Hematopoietic multipotent progenitor cell treated with erythropoietin and hydrocortisone succinate and interleukin-3 and kit ligand, for 4 days (in vitro differentiated cells): ENCODE data around the gene SGMS1.
"Not testable (repeated sequence)": the region's sequence is repeated elsewhere in the genome, so short reads cannot be mapped to it uniquely, and the experiment has no call there.

Source experiments
- DNase-seq: peaks from one replicate; pipeline ENCODE4 v3.0.0-alpha.2; 2015

Gene SGMS1

DNA sequence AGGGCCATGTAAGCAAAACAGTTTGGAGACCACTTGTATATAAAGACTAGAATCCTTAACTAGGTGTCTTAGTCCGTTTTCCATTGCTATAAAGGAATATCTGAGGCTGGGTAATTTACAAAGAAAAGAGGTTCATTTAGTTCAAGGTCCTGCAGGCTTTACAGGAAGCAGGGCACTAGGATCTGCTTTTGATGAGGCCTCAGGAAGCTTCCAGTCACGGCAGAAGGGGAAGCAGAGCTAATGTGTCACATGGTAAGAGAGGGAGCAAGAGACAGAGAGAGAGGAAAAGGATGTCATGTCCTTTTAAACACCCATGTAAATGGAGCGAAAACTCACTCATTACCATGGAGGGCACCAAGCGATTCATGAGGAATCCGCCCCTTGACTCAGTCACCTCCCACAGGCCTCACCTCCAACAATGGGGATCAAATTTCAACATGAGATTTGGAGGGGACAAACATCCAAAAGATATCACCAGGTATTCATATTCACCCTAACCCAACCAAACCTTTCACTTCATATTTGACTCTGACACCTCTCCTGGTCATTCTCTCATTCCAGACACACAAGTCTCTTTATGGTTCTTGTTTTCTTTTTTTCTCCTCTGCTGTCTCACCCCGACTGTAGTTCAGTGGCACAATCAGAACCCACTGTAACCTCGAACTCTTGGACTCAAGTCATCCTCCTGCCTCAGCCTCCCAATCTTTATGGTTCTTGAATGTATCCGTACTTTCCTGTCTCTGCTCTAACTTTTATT is 342.4 kb downstream of the SGMS1 start:
- no peak for DNase-seq

- no peak for DNase-seq
Measured at GRCh38 chr10:50280049-50280841, 343.5 kb downstream of the SGMS1 start.

GRCh38 chr10:50279489-50279888 is 344.3 kb downstream of the SGMS1 start:
- no peak for DNase-seq

- peak; percentile 72 for DNase-seq
Measured at GRCh38 chr10:50275650-50276235, 348.0 kb downstream of the SGMS1 start.

GRCh38 chr10:50272531-50272930 is 351.2 kb downstream of the SGMS1 start:
- DNase-seq, result no peak

- DNase-seq, result no peak
Measured at GRCh38 chr10:50271564-50272250, 352.0 kb downstream of the SGMS1 start.

DNA sequence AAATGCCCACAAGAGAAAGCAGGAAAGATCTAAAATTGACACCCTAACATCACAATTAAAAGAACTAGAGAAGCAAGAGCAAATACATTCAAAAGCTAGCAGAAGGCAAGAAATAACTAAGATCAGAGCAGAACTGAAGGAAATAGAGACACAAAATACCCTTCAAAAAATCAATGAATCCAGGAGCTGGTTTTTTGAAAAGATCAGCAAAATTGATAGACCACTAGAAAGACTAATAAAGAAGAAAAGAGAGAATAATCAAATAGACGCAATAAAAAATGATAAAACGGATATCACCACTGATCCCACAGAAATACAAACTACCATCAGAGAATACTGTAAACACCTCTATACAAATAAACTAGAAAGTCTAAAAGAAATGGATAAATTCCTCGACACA is 355.9 kb downstream of the SGMS1 start:
- not testable (repeated sequence) for DNase-seq

DNA sequence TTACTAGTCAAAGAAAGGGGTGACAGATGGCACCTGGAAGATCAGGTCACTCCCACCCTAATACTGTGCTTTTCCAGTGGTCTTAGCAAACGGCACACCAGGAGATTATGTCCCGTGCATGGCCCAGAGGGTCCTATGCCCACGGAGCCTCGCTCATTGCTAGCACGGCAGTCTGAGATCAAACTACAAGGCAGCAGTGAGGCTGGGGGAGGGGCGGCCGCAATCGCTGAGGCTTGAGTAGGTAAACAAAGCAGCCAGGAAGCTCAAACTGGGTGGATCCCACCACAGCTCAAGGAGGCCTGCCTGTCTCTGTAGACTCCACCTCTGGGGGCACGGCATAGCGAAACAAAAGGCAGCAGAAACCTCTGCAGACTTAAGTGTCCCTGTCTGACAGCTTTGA is 361.1 kb downstream of the SGMS1 start:
- not testable (repeated sequence) for DNase-seq

GRCh38 chr10:50260791-50261281 is 362.9 kb downstream of the SGMS1 start:
- DNase-seq, result peak; percentile 80
